ENCODE measurements around the gene DRC3.
"Not testable (repeated sequence)": the region's sequence is repeated elsewhere in the genome, so short reads cannot be mapped to it uniquely, and the experiment has no call there.

DRC3 gene

DNA sequence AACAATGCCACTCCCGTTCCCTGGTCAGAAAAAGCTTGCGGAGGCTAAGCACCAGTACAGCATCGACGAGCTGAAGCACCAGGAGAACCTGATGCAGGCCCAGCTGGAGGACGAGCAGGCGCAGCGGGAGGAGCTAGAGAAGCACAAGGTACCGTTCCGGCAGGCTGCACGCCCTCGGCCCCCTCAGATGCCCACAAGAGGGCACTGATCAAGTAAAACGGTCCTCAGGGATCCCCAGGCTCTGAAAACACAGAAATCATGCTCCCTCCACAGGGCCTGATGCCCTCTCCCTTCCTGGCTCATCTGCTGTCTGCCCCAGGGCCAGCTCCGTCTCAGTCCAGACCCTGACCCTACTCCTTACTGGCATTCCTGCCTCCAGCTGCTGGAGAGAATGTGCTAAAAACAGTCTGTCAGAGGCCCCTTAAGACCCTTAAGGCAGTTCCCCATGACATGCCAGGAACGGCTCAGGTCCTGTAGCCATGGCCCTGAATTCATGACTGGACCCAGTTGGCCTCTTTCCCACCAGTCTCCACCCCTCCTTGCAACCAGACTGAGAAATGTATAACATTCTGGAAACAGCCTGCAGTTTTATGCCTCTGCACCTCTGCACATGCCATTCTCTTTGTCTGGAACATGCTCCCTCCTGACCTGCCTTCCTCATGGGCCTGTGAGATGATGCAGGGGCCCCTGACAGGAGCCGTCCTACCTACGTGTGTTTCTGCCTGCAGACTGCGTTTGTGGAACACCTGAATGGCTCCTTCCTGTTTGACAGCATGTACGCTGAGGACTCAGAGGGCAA is 21.8 kb downstream of the DRC3 start:
- DNase-seq, result no peak

- not testable (repeated sequence) for DNase-seq
These were observed 23.2 kb downstream of the DRC3 start for GRCh38 chr17:17995887-17996286.

DNA sequence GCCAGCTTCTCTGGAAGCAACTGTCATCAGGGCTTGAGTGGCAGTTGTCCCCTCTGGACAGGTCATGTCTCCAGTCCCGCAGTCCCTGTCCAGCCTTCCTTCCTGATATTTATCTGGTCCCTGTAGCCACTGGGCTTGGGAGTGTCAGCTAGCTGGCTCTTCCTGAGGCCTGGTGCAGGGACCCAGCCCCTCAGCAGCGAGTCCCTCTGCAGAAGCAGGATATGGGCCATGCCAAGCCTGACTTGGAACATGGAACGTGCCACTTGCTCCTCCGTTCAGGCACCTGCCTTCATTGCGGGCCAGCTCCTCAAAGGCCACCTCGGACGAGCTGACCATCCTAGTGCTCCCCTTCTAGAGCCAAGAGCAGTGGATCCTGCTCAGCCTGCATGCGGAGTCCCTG is 26.3 kb downstream of the DRC3 start:
- DNase-seq, result no peak

DNA sequence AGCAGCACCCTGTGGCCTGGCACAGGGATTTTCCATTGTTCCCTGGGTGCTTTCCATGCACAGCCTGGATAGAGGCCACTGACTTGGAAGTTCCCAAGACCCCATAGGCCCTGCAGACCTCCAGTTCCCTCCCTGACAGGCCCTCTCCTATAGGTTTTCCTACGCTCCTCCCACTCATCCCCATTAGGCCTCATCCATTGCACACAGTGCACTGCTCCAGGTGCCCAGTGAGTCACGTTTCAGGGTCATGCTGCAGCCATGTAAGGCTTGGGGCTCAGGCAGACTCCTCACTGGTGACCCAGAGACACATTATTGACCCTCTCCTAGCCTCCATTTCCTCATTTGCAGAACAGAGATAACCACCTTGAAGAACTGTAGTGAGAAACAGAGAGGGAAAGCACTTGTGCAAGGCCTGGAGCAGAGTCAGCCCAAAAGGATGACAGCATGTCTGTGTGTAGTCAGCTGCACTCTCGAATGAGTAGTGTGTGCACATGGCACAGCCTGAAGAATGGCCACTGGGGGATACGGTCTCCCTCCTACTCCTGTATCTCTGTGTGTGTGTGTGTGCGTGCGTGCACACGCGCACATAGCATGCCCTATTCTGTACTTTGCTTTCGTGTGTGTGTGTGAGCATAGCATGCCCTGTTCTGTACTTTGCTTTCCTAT is 26.8 kb downstream of the DRC3 start:
- DNase-seq, result no peak

- DNase-seq, result no peak
These were observed 27.4 kb downstream of the DRC3 start for GRCh38 chr17:18000030-18000408.

DNA sequence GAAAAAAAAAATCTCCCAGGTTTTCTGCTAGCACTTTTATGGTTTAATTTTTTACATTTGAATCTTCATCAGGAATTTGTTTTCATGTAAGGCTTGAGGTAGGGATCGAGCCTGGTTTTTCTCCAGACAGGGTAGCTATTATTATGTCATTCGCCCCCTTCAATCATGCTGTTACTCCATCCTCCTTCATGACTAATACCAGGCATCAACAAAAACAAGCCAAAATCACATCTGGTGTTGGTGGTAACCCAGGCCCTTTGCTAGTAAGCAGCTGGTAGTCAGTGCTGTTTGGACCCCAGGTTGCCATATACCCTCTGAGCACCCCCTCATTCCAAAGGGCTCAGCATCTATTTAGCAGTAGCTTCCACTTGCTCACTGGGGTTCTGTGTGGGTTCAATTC is 29.5 kb downstream of the DRC3 start:
- no peak for DNase-seq

- DNase-seq, result no peak
These were observed 31.7 kb downstream of the DRC3 start for GRCh38 chr17:18004345-18004744.

GRCh38 chr17:18004884-18005305 is 32.2 kb downstream of the DRC3 start:
- no peak for DNase-seq

- no peak for DNase-seq
These were observed 32.8 kb downstream of the DRC3 start for GRCh38 chr17:18005496-18005895.

GRCh38 chr17:18006495-18007239 is 34.0 kb downstream of the DRC3 start:
- DNase-seq, result no peak

DNA sequence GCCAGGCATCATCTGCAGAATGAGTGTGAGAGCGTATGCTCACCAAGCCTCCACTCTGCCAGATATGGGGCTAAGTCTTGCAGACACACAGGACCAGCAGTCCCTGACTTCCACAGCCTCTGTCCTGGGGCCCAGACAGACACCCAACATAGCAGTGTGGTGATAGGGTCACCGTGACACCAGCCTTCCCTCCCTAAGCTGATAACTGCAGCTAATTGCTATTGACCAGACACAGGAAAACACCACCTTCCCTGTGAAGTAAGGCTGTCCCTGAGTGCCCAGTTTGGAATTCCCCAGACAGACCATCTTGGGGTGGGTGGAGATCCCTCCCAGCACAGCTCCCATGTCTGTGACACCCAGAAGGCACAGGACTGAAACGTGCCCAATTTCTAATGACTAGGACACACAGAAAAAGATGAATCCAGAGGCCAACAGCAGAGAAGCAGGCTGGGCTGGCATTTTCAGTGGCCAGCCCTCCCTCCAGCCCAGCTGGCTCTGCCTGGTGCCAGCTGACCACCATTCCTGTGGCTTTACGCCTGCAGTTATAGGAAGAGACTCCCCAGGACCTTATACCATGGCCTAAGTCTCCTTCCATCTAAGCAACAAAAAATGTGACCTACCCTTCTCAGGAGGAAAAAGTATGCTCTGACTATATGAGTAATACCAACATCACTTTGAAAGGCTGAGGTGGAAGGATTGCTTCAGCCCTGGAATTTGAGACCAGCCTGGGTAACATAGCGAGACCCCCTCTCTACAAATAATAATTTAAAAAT is 36.0 kb downstream of the DRC3 start:
- no peak for DNase-seq

DNA sequence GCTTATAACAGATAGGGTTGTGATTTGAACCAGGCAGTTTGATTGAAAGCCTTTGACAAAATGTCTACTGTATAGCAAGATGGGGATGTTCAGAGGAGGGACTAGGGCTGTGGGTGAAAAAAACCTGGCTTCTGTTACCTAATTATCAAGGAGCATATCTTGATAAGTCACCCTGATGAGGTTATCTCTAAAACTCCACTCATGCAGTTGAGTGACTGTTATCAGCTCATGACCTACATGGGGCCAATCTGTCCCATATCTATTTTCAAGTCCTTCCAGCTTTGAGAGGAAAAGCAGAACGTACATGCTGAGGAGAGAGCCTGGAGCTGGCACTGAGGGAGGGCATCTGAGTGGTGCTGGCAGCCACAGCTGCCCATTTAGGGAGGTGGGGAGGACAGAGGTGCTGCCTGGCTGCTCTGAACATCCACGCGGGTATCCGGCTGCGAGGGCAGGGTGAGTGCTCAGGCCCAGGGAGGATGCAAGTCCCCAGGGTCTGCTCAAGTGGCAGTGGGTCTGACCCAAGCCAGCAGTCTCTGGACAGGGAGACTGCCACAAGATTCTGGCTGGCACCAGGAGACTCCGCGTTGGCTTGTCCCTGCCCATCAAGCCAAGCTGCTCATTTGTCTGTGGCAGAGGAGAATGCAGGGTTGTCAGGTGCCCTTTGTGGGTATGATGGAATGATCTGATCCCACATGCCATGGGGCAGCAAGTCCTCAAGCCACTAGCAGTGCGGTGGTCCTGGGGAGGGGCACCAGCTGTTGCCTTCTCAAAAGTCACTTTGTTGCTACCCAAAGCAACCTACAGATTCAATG is 37.2 kb downstream of the DRC3 start:
- DNase-seq, result no peak

- DNase-seq, result no peak
These were observed 38.6 kb downstream of the DRC3 start for GRCh38 chr17:18011286-18011685.

DNA sequence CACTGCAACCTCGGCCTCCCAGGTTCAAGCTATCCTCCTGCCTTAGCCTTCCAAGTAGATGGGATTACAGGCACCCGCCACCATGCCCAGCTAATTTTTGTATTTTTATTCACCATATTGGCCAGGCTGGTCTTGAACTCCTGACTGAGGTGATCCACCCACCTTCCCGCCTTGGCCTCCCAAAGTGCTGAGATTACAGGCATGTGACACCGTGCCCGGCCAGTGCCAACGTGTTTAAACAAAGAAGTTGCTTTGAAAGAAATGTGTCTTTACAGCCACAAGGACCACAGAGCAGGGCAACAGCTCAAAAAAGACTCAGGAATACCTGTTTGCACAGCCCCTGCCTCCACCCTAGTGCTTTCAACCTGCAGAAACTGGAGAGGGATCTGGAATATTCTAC is 41.3 kb downstream of the DRC3 start:
- no peak for DNase-seq

GRCh38 chr17:18015593-18015992 is 42.9 kb downstream of the DRC3 start:
- no peak for DNase-seq

GRCh38 chr17:18016426-18016825 is 43.8 kb downstream of the DRC3 start:
- no peak for DNase-seq

- DNase-seq, result no peak
These were observed 45.3 kb downstream of the DRC3 start for GRCh38 chr17:18017958-18018357.

- no peak for DNase-seq
These were observed 45.8 kb downstream of the DRC3 start for GRCh38 chr17:18018411-18018921.

DNA sequence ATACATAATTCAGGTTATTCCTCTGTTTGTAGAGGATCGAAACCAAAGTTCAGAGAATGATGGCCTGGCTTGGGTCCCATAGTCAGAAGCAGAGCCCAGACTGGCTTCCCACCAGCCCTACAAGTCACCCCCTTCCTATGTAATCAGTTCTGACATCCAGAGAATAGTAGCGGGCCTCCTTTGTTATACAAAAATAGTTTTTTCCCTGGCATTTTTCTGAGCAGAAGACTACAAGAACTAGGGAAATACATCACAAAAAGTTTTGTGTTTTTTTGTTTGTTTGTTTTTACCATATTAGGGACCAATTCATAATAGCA is 47.1 kb downstream of the DRC3 start:
- DNase-seq, result no peak

- DNase-seq, result no peak
These were observed 48.3 kb downstream of the DRC3 start for GRCh38 chr17:18020971-18021370.

GRCh38 chr17:18021372-18021771 is 48.7 kb downstream of the DRC3 start:
- DNase-seq, result no peak

Measured in AML-193 (cell line).